SU-DHL-6 (cell line): Measurements from ENCODE around the gene PHACTR3.

Experiments used
- EZH2phosphoT487 ChIP-seq: fragments of 200-600 bp; sonication (generic), shearing (Covaris generic); conservative IDR thresholded peaks from 2 replicates; pipeline ENCODE4 v1.6.1; 2018; ENCODE audit warnings: mild to moderate bottlenecking, antibody characterized with exemption, low read length, moderate library complexity, mixed read lengths
- TF ChIP-seq, protein P1 (sequence below): fragments of 200-600 bp; sonication (generic); IDR thresholded peaks from one replicate; pipeline ENCODE4 v1.5.1; 2017; ENCODE audit warnings: antibody characterized with exemption, mild to moderate bottlenecking, low read length, moderate library complexity; ENCODE audit not compliant: insufficient read depth, poor library complexity, severe bottlenecking

DNA sequence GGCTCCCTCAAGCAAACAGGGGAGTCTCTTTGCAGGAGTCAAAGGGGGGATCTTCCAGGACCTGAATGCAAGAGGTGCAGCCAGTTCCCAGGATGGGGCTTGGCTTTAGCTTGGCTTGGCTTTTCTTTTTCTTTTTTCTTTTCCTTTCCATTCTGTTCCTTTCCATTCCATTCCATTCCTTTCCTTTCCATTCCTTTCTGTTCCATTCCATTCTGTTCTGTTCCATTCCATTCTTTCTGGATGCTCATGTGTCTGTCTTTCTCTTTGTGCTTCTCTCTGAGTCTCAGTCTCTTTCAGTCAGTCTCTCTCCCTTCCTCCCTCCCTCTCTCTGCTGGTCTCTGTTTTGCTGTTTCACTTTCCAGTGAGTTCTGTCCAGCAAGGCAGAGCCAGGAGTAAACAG, 163.3 kb downstream of the PHACTR3 start:
- TF ChIP-seq, protein P1, sequence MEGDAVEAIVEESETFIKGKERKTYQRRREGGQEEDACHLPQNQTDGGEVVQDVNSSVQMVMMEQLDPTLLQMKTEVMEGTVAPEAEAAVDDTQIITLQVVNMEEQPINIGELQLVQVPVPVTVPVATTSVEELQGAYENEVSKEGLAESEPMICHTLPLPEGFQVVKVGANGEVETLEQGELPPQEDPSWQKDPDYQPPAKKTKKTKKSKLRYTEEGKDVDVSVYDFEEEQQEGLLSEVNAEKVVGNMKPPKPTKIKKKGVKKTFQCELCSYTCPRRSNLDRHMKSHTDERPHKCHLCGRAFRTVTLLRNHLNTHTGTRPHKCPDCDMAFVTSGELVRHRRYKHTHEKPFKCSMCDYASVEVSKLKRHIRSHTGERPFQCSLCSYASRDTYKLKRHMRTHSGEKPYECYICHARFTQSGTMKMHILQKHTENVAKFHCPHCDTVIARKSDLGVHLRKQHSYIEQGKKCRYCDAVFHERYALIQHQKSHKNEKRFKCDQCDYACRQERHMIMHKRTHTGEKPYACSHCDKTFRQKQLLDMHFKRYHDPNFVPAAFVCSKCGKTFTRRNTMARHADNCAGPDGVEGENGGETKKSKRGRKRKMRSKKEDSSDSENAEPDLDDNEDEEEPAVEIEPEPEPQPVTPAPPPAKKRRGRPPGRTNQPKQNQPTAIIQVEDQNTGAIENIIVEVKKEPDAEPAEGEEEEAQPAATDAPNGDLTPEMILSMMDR: no peak
- TF ChIP-seq EZH2phosphoT487: no peak
